Measurements from ENCODE around the gene GRAMD1B. TPM values are rescaled to one million over a fixed set of nuclear protein-coding genes. Genes with fewer than 3 reads are reported as not detected.

The GRAMD1B gene
- total RNA-seq, 2 donors from 2014 or later = 1.7 to 1.9 TPM

DNA sequence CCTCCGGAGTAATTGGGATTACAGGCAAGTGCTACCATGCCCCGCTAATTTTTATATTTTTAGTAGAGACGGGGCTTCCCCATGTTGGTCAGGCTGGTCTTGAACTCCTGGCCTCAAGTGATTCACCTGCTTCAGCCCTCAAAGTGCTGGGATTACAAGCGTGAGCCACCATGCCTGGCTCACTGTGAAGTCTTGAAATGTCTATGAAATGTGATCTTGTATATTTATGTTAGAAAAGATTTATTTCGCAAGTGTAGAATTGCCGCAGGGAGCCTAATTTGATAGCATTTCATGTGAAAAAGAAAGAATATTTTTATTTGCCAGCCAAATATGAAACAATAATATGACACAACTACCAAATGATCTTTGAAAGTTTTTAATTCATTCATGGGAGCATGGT lies 52.1 kb downstream of the GRAMD1B start:
- no peak for DNase-seq
- Histone ChIP-seq H3K36me3 (no peaks in the 10 kb centered on the region), H3K4me1 (no peaks in the 10 kb centered on the region), H3K4me3 (no peak overlapping the region), H3K27me3 (no peaks in the 10 kb centered on the region), H3K9ac (ENCODE audit: low read depth in 2 of 2, low read length in 2 of 2) (no peak overlapping the region), H3K27ac (no peak overlapping the region), H3K9me3 (no peaks in the 10 kb centered on the region)
- no peak for TF ChIP-seq CTCF (IDR thresholded peaks at IDR 0.05)
- intact Hi-C loops (cut with DNase I) = no loop called here

DNA sequence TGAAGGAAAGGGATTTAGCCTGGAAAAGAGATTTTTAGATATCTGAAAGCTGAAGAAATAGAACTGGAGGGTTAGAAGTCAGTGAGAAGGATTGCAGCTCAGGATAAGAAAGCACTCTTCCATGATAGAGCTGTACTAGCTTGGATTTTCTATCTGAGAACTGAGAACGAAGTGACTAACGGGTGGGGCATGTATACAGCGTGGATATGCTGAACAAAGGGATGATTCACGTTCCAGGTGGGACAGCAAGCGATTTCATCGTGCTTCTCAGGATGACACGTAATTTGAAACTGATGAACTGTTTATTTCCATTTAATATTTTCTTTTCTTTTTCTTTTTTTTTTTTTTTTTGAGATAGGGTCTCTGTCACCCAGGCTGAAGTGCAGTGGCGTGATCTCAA lies 53.0 kb downstream of the GRAMD1B start:
- intact Hi-C loops (cut with DNase I) = no loop called here
- no peaks in the 10 kb centered on the region for H3K4me1 ChIP-seq
- no peaks in the 10 kb centered on the region for H3K9me3 ChIP-seq
- H3K9ac ChIP-seq (ENCODE audit: low read depth in 2 of 2, low read length in 2 of 2) = no peak overlapping the region
- H3K27ac ChIP-seq = no peak overlapping the region
- DNase-seq = no peak
- TF ChIP-seq CTCF (IDR thresholded peaks at IDR 0.05) = no peak
- H3K27me3 ChIP-seq = no peaks in the 10 kb centered on the region
- H3K36me3 ChIP-seq = no peaks in the 10 kb centered on the region
- H3K4me3 ChIP-seq = no peak overlapping the region

DNA sequence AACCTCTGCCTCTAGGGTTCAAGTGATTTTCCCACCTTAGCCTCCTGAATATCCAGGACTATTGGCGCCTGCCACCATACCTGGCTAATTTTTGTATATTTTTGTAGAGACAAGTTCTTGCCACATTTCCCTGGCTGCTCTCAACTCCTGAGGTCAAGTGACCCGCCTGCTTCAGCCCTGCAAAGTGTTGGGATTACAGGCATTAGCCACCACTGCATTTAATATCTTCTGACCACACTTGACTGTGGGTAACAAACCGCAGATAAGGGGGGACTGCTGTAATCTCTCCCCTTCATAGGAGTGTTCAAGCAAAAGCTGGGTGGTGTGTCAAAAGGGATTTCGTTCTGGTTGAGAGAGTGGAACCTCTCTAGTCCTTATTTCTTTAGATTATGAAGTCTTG lies 53.4 kb downstream of the GRAMD1B start:
- Histone ChIP-seq H3K27me3 (no peaks in the 10 kb centered on the region), H3K27ac (no peak overlapping the region), H3K36me3 (no peaks in the 10 kb centered on the region), H3K4me1 (no peaks in the 10 kb centered on the region), H3K9ac (ENCODE audit: low read depth in 2 of 2, low read length in 2 of 2) (no peak overlapping the region), H3K9me3 (no peaks in the 10 kb centered on the region), H3K4me3 (no peak overlapping the region)
- no peak for DNase-seq
- TF ChIP-seq CTCF (IDR thresholded peaks at IDR 0.05) = no peak
- intact Hi-C loops (cut with DNase I) = no loop called here

- H3K4me1 ChIP-seq = no peaks in the 10 kb centered on the region
- no peak for DNase-seq
- intact Hi-C loops (cut with DNase I) = no loop called here
- no peaks in the 10 kb centered on the region for H3K9me3 ChIP-seq
- H3K27ac ChIP-seq = no peak overlapping the region
- H3K27me3 ChIP-seq = no peaks in the 10 kb centered on the region
- H3K4me3 ChIP-seq = no peak overlapping the region
- H3K9ac ChIP-seq (ENCODE audit: low read depth in 2 of 2, low read length in 2 of 2) = no peak overlapping the region
- no peak for TF ChIP-seq CTCF (IDR thresholded peaks at IDR 0.05)
- H3K36me3 ChIP-seq = no peaks in the 10 kb centered on the region
Observed at GRCh38 chr11:123484448-123484847, 54.4 kb downstream of the GRAMD1B start.

DNA sequence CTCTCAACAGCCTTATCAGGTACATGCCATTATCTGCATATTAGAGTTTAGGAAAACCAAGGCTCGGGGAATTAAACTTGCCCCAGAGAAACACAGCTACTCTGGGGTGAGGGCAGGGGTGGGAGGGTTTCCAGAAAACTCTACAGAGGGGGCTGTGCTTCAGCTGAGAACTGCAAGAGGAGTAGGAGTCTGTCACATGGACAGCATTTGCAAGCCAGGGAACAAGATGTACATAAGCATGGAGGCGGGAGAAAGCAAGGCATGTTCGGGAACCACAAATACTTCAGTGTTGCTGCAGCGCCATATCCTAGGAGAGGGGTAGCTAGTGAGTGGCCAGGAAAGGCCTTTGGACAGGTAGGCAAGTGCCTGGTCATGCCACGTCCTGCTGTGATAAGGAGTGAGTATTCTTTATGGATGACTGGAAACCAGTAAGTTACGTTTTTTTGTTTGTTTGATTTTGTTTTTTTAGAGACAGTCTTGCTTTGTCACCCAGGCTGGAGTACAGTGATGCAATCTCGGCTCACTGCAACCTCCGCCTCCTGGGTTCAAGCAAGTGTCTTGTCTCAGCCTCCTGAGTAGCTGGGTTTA lies 57.2 kb downstream of the GRAMD1B start:
- intact Hi-C loops (cut with DNase I) = no loop called here
- Histone ChIP-seq H3K9me3 (no peaks in the 10 kb centered on the region), H3K27ac (no peak overlapping the region), H3K27me3 (no peaks in the 10 kb centered on the region), H3K36me3 (no peaks in the 10 kb centered on the region), H3K4me3 (no peak overlapping the region), H3K4me1 (no peaks in the 10 kb centered on the region), H3K9ac (ENCODE audit: low read depth in 2 of 2, low read length in 2 of 2) (no peak overlapping the region)
- TF ChIP-seq CTCF (IDR thresholded peaks at IDR 0.05) = no peak
- DNase-seq = no peak
